HG02870 (cell line): ENCODE measurements around the gene CAMKV.
"Not testable (repeated sequence)": the region's sequence is repeated elsewhere in the genome, so short reads cannot be mapped to it uniquely, and the experiment has no call there.

Experiments used
- ATAC-seq: cut with Tn5 transposase; IDR thresholded peaks from one replicate; pipeline ENCODE4 v1.9.1; 2021; ENCODE audit warnings: mild to moderate bottlenecking, moderate library complexity; ENCODE audit not compliant: unreplicated experiment

The CAMKV gene

GRCh38 chr3:49869525-49870126, at the start of gene CAMKV:
Gene CAMKV, minus strand, starts transcription at chr3:49869906. Its CDS starts 7,518 bp downstream, at chr3:49862388.
- no peak for ATAC-seq

- ATAC-seq, result not testable (repeated sequence)
These were observed 48.3 kb upstream of the CAMKV start for GRCh38 chr3:49917806-49918590.

- no peak for ATAC-seq
These were observed 47.0 kb upstream of the CAMKV start for GRCh38 chr3:49916686-49917085.

GRCh38 chr3:49914906-49915305, 45.2 kb upstream of the CAMKV start:
- no peak for ATAC-seq

GRCh38 chr3:49912881-49913281, 43.2 kb upstream of the CAMKV start:
- no peak for ATAC-seq

- no peak for ATAC-seq
These were observed 41.9 kb upstream of the CAMKV start for GRCh38 chr3:49911611-49912010.

GRCh38 chr3:49911124-49911420, 41.4 kb upstream of the CAMKV start:
- ATAC-seq, result no peak

GRCh38 chr3:49910409-49911123, 40.9 kb upstream of the CAMKV start:
- ATAC-seq, result no peak

GRCh38 chr3:49908373-49909199, 38.9 kb upstream of the CAMKV start:
- no peak for ATAC-seq

- no peak for ATAC-seq
These were observed 36.5 kb upstream of the CAMKV start for GRCh38 chr3:49906073-49906743.

- not testable (repeated sequence) for ATAC-seq
These were observed 34.7 kb upstream of the CAMKV start for GRCh38 chr3:49904448-49904847.

- ATAC-seq, result peak; percentile 47
These were observed 34.0 kb upstream of the CAMKV start, which contains the start of gene MST1R for GRCh38 chr3:49903451-49904424. Gene MST1R, minus strand, starts transcription at chr3:49903873. Its CDS starts 264 bp downstream, at chr3:49903609.

- no peak for ATAC-seq
These were observed 33.0 kb upstream of the CAMKV start for GRCh38 chr3:49902511-49903345.

- ATAC-seq, result no peak
These were observed 31.9 kb upstream of the CAMKV start for GRCh38 chr3:49901366-49902339.

GRCh38 chr3:49900491-49901153, 30.9 kb upstream of the CAMKV start:
- ATAC-seq, result no peak

GRCh38 chr3:49899815-49900214, 30.1 kb upstream of the CAMKV start:
- ATAC-seq, result no peak

- no peak for ATAC-seq
These were observed 29.3 kb upstream of the CAMKV start for GRCh38 chr3:49898991-49899390.
